CD4-positive, alpha-beta T cell treated with Interleukin-15 for 1 hour (primary cell): ENCODE measurements around the gene TMEM270.
"Not testable (repeated sequence)": the region's sequence is repeated elsewhere in the genome, so short reads cannot be mapped to it uniquely, and the experiment has no call there.

Experiments used
- DNase-seq: peaks from one replicate; pipeline ENCODE4 v3.0.0-alpha.2; 2020

The TMEM270 gene

DNA sequence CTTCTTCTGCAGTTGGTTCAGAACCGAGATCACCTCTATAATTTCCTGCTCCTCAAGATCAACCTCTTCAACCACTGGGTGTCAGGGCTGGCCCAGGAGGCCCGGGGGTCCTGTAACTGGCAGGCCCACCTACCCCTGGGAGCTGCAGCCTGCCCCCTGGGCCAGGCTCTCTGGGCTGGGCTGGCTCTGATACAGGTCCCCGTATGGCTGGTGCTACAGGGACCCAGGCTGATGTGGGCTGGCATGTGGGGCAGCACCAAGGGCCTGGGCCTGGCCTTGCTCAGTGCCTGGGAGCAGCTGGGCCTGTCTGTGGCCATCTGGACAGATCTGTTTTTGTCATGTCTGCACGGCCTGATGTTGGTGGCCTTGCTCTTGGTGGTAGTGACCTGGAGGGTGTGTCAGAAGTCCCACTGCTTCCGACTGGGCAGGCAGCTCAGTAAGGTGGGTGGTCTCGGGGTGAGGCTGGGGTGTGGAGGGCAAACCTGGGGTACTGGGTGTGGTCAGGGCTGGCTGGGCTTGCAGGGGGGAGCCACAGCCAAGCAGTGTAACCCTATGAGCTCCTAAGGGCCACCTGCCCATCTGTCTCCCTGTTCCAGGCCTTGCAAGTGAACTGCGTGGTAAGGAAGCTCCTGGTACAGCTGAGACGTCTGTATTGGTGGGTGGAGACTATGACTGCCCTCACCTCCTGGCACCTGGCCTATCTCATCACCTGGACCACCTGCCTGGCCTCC, 4.2 kb downstream of the TMEM270 start:
- no peak for DNase-seq

- no peak for DNase-seq
These were observed 4.9 kb downstream of the TMEM270 start for GRCh38 chr7:73865738-73866445.

- no peak for DNase-seq
These were observed 5.4 kb downstream of the TMEM270 start for GRCh38 chr7:73866446-73866767.

DNA sequence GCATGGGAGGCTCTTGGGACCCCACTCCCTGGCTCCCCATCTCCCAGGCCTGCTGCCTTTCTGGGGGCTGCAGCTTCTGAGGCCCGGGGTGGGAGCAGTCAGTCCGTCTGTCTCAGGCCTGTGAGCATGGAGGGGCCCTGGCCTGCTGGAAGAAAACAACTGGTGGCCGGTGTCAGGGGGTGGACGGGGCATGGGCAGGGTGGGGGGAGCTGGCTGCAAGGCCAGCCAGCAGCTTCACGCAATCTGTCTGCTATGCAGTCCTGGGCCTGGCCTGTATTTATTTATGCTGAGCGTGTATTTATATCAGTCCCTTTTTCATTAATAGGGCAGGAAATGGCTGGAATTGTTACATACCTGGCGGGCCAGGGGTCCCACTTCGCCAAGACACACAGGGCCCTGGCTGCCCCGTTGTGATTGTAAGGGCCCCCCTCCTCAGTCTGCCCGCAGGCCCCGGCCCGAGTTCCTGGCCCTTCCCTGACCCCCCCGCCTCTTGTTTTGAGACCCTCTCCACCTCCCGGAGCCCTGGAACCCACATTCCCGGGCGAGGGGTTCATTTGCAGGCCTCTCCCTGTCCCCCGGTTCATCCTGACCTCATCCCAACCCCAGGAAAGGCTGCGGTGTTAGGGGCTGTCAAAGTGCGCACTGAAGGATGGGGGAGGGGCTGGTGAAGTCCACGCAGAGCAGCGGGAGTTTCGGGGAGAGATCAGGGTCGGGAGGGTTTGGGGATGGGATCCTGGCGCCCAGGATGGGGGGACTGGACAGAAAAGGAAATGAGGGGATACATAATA, 8.2 kb downstream of the TMEM270 start:
- no peak for DNase-seq

- DNase-seq: no peak
These were observed 9.1 kb downstream of the TMEM270 start for GRCh38 chr7:73870041-73870492.

- no peak for DNase-seq
These were observed 10.4 kb downstream of the TMEM270 start for GRCh38 chr7:73871163-73872011.

- DNase-seq: no peak
These were observed 11.3 kb downstream of the TMEM270 start for GRCh38 chr7:73872056-73872908.

DNA sequence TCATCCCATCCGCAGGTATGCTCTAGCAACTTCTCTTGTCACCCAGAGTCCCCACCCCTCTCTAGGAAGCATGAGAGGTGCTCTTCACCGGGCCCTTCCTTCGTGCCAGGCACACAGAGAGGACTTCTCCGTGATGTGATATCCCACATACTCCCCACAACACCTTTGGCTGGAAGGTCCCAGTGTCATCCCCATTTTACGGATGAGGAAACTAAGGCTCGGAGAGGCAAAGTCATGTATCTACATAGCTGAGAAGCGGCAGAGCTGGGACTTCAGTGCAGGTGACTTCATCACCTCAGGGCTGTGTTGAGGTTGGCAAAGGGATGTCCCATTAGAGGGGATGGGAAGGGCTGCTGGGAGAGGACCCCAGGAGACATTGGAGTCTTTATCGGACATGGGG, 15.4 kb downstream of the TMEM270 start:
- no peak for DNase-seq

DNA sequence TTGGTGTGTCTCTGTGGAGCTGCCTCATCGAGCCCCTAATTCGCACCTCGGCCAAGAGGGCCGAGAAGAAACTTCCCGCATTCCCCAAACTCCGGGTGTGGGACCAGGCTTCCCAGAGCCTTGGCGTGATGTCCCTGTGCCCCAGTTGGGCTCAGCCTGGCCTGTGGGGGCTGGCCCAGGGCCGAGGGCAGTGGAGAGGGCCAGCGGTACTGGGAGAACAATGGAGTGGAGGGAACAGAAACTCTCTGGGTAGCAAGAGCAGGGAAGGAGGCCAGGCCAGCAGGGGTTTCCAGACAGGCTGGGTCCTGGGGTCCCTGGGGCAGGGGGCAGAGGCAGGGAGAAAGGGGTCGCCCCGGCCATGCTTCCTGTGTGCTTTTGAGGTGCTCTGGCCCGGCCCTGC, 16.0 kb downstream of the TMEM270 start:
- no peak for DNase-seq

DNA sequence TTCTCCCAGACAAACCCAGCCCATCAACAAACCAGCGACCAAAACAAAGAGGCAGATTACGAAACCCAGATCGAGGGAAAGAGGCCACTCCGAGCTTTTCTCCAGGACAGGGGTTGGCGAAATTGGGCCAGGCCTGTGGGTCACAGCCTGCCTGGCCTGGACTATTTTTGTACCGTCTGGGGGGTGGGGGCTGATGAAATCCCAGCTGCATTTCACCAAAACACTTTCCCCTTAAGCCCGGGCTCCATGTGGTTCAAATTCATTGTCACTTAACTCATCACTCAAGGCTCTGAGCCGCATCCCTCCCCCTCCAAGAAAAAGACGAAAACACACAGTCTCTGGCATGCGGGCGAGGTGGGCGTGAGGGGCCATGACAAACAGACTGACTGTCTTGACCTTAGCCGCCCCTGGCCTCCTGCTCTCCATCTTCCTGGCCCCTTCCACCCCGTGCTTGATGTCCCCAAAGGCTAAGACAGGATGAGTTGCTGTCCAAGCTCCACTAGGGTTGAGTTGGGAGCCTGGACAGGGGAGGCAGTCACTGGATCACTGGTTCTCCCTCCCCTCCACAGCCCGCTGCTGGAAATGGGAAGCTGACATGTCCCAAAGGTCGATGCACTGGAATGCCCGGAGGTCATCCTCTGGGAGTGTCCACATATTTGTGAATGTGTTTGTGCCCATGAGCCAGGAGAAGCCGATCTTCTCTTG, 19.2 kb downstream of the TMEM270 start:
- DNase-seq: no peak

DNA sequence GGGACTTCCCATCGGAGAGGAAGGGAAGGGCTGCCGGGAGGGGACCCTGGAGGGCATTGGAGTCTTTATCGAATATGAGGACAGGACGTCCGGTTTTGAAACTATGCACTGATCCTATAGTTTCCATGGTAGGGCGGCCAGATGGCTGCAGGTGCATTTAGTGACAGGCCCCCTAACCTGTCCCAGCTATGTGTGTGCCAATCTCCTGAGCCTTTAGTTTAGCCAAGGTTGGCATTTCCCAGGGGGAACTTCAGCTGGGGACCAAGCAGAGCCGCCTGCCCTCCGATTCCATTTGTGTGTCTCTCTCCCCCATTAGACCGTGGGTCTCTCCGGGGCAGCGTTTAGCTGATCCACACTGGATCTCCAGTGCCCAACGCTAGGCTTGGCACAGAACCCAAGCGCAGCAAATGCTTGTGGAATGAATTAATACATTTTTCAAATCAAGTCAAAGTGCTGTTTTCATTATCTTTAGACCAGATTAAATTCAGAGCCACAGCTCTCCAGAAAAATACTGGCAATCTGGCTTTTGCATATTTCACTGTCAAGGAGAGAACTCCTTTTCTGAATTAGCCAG, 19.9 kb downstream of the TMEM270 start:
- DNase-seq: no peak

DNA sequence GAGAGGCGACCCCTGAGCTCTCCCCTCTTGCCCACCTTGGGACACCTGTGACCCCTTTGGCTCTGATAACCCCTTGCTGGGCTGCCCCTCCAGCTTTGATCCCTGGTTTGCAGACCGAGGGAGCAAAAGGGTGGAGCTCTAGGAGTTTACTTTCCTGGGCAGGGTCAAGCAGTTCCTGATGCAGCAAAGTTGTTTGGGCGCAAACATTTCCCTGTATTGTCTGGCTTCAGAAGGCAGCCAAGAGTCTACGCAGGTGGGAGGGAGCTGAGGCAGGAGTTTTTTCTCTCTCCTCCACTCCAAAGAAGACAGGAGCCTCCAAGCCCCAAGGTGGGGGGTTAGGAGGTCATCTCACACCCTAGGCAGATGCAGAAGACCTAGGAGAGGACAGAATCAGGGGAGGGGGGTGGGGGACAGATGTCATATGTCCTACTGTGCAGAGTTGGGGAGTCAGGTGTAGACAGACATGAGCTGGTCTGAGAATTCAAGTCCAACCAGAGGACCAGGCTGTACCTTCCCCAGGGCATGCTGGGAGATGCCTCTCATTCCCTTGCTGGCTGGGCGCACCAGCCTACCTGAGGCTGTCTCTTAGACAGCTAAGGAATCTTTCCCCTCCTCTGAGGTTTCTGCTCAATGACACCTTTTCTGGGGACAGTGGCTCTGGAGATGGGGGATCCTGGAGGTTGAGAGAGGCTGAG, 20.5 kb downstream of the TMEM270 start:
- DNase-seq: no peak

DNA sequence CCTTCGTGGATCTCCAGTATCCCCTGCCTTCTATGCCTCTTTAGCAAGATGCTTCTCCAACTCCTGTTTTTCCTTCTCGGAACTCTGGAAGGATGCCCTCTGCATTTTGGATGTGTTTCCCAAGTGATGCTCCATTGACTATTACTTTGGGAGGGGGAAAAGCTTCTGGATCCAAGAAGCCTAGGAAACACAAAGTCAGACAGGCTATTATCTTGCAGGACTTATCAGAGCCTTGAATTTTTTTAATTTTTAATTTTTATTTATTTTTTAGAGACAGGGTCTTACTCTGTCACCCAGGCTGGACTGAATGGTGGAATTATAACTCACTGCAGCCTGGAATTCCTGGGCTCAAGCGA, 21.1 kb downstream of the TMEM270 start:
- no peak for DNase-seq

GRCh38 chr7:73884867-73885422, 24.0 kb downstream of the TMEM270 start:
- DNase-seq: not testable (repeated sequence)

- no peak for DNase-seq
These were observed 24.5 kb downstream of the TMEM270 start for GRCh38 chr7:73885433-73885974.

GRCh38 chr7:73885975-73886798, 25.2 kb downstream of the TMEM270 start:
- DNase-seq: no peak

DNA sequence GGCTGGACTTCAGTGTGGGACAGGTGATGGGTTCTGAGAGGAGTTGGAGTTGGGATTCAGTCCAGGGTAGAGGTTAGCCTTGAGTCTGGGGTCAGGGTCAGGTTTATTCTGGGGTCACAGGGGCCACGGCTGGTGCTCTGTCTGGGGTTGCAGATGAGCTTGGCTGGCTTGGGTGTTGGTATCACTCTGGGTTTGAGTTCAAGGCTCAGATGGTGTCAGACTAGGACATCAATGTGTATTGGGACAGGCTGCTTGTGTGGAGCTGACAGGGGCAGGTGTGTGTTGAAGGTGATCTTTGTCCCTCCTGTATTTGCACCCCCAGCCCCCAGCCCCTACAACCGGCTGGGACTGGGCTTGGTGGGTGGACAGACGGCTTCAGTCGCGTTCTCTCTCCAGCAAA, 26.8 kb downstream of the TMEM270 start:
- DNase-seq: no peak

DNA sequence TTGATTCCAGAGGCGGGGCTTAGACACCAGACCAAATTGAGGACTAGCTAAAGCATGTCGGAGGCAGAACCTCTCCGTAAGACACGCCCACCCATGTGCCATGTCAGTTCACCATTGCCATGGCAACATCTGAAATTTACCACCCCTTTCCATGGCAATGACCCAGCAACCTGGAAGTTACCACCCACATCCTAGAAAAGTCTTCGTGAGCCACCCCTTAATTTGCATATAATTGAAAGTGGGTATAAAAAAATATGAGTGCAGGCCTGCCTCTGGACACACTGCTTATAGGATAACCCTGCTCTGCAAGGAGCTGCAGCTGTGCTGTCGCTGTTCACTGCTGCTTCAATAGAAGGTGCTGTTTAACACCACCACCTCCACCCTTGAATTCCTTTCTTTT, 28.0 kb downstream of the TMEM270 start:
- no peak for DNase-seq
